MCF 10A (cell line): ENCODE results near the gene CALML6. TPM values are rescaled to one million over a fixed set of nuclear protein-coding genes. Genes with fewer than 3 reads are reported as not detected.

Experiments
- BruUV-seq: library from RNA; stranded (reverse); fragments of 400-500 nt; replicated peaks from 2 replicates; lab custom pipeline; 2021; lab: Mats Ljungman, UMichigan
- CTCF ChIA-PET: fragments of 300-600 bp; sonication (Branson Sonifier 250); formaldehyde crosslinking; extraction: SDS; loops from one replicate; lab custom pipeline; 2021; ENCODE audit warnings: antibody characterized with exemption, inconsistent platforms; lab: Yijun Ruan, JAX
- POLR2A ChIA-PET: fragments of 300-600, 350-650 bp; sonication (Branson Sonifier 250); formaldehyde crosslinking; extraction: SDS; loops from one replicate; lab custom pipeline; 2020; ENCODE audit warnings: antibody characterized with exemption, inconsistent platforms; lab: Yijun Ruan, JAX
- DNase-seq: peaks from one replicate; pipeline ENCODE4 v3.0.0-alpha.2; 2018; ENCODE audit not compliant: unreplicated experiment
- H3K27ac Mint-ChIP-seq: one replicate; pipeline ENCODE4 v1.8.0; 2022; ENCODE audit warnings: mild to moderate bottlenecking, low read depth, mixed read lengths; ENCODE audit not compliant: unreplicated experiment
- H3K27me3 Mint-ChIP-seq: one replicate; pipeline ENCODE4 v1.8.0; 2022; ENCODE audit warnings: mixed read lengths; ENCODE audit not compliant: insufficient read depth, unreplicated experiment
- H3K36me3 Mint-ChIP-seq: one replicate; pipeline ENCODE4 v1.8.0; 2022; ENCODE audit warnings: mild to moderate bottlenecking, moderate library complexity, mixed read lengths; ENCODE audit not compliant: insufficient read depth, unreplicated experiment
- H3K4me1 Mint-ChIP-seq: one replicate; pipeline ENCODE4 v1.8.0; 2022; ENCODE audit warnings: mixed read lengths; ENCODE audit not compliant: insufficient read depth, unreplicated experiment
- H3K4me3 Mint-ChIP-seq: one replicate; pipeline ENCODE4 v1.8.0; 2022; ENCODE audit warnings: mild to moderate bottlenecking, moderate library complexity, mixed read lengths; ENCODE audit not compliant: unreplicated experiment
- H3K9me3 Mint-ChIP-seq: one replicate; pipeline ENCODE4 v1.8.0; 2022; ENCODE audit warnings: mixed read lengths; ENCODE audit not compliant: unreplicated experiment
- intact Hi-C: fragments of 100-400 bp; cut with micrococcal nuclease; formaldehyde crosslinking; loops from 2 replicates; pipeline ENCODE4 v1.14.1; 2022
- total RNA-seq: library from RNA; stranded (reverse); gene quantifications from 2 replicates; pipeline ENCODE4 v1.2.3, GENCODE V29; 2022
- TF ChIP-seq, protein P1 (sequence below): fragments of 200-600 bp; IDR thresholded peaks from one replicate; pipeline ENCODE4 v1.8.0; 2022; ENCODE audit warnings: antibody characterized with exemption, mild to moderate bottlenecking; ENCODE audit not compliant: unreplicated experiment

CALML6 gene
- total RNA-seq, 1 experiment from 2014 or later: 1.7 TPM

DNA sequence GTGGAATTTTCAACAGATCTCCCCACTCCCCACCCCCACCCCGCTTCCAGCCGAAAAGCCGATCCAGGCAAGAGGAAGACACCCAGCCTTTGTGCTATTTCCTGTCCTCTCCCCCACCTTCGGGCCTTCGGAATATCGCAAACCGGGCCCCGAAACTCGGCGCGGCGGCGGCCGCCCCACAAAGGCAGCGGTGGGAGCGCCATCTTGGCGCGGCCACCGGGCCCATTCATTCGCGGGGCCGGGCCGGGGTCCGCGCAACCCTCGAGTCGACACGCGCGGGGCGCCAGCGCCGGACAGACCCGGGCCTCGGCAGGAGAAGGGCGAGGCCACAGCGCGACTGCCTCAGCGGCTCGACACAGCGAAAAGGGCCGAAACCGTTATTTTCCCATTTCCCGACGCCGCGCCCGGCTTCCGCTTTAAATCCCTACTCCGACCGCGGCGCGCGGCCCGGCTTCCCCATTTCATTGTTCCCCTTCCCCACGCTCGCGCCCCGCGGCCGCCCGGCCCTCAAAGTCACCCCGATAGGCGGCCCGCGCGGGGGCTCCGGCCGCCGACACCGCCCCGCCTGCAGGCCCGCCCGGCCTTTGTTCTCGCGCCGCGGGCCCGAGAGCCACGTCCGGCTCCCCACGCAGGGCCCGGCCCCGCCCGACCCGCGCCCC is 25.1 kb upstream of the CALML6 start:
- Mint-ChIP-seq H3K9me3 (no peaks in the 10 kb centered on the region), H3K27me3 (no peaks in the 10 kb centered on the region), H3K4me3 (peak overlapping the region; percentile 85), H3K4me1 (peaks cover 24% of the 10 kb centered on the region), H3K27ac (peak overlapping the region; percentile 55), H3K36me3 (peaks cover 6% of the 10 kb centered on the region)
- TF ChIP-seq, protein P1, sequence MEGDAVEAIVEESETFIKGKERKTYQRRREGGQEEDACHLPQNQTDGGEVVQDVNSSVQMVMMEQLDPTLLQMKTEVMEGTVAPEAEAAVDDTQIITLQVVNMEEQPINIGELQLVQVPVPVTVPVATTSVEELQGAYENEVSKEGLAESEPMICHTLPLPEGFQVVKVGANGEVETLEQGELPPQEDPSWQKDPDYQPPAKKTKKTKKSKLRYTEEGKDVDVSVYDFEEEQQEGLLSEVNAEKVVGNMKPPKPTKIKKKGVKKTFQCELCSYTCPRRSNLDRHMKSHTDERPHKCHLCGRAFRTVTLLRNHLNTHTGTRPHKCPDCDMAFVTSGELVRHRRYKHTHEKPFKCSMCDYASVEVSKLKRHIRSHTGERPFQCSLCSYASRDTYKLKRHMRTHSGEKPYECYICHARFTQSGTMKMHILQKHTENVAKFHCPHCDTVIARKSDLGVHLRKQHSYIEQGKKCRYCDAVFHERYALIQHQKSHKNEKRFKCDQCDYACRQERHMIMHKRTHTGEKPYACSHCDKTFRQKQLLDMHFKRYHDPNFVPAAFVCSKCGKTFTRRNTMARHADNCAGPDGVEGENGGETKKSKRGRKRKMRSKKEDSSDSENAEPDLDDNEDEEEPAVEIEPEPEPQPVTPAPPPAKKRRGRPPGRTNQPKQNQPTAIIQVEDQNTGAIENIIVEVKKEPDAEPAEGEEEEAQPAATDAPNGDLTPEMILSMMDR: no peak
- BruUV-seq: no TSS peak
- ChIA-PET CTCF (interaction anchor here (5.5 kb wide), 1 partner anchor 17 kb away, joined by 25 read pairs; no protein-coding TSS in a partner anchor), POLR2A (interaction anchor here (0.7 to 2.7 kb wide), 6 partner anchors 12 to 424 kb away, joined by 3 to 23 read pairs (median 4); no protein-coding TSS in a partner anchor)
- DNase-seq: peak; percentile 40
- intact Hi-C loops: loop anchor here (5.0 kb wide), 1 partner anchor 113 kb away; the partner anchor contains the start of gene NADK

DNA sequence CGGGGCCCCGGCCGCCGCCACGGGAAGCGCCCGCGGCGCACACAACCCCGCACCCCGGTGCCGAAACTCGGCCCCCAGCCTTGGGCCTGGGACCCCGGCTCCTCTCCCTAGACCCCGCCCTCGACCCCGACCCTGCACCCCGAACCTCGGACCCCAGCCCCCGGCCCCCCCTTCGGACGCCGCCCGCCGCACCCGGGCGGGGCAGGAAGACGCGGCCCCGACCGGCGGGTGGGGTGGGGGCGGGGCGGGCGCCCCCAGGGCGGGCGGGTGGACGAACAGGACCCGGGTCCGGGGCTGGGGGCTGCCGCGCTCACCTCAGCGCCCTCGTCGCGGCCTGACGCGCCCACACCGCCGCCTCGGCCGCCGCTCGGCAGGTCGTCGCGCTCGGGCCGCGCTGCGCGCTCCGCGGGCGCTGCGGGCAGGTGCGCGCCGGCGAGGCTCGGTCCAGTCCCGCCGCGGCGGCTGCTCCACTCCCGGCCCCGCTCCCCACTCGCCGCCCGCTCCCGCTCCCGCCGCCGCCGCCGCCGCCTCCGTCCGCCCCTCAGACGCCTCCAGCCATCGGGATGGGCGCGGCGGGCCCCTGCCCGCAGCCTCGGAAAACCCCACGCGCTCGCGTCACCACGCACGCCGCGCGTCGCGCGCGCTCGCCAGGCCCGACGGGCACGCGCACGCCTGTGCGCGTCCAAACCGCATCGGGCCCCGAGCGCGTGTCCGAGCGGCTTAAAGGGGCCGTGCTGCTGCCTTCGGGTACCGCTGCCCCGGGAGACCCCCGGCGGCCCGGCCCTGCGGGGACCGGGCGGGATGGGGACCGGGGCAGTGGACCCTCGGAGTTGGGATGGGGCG is 24.3 kb upstream of the CALML6 start, which contains the start of gene GNB1:
GNB1 (minus strand) TSS at position 582 of the 843 bp plus-strand sequence. CDS start 65,634 bp downstream, outside the sequence.
- H3K36me3 Mint-ChIP-seq: no peaks in the 10 kb centered on the region
- H3K9me3 Mint-ChIP-seq: no peaks in the 10 kb centered on the region
- peaks cover 25% of the 10 kb centered on the region for H3K4me1 Mint-ChIP-seq
- H3K4me3 Mint-ChIP-seq: peak within 1 kb of the TSS; percentile 85
- BruUV-seq: no TSS peak
- peak within 1 kb of the TSS; percentile 91 for H3K27ac Mint-ChIP-seq
- intact Hi-C loops: loop anchor here (5.0 kb wide), 1 partner anchor 113 kb away; the partner anchor contains the start of gene NADK
- ChIA-PET CTCF (interaction anchor here (1.7 kb wide), 1 partner anchor 14 kb away, joined by 9 read pairs; no protein-coding TSS in a partner anchor), POLR2A (interaction anchor here (1.6 to 1.7 kb wide), 2 partner anchors 11 to 17 kb away, joined by 4 to 29 read pairs; no protein-coding TSS in a partner anchor)
- TF ChIP-seq, protein P1: no peak
- H3K27me3 Mint-ChIP-seq: no peaks in the 10 kb centered on the region
- DNase-seq: peak; percentile 85

DNA sequence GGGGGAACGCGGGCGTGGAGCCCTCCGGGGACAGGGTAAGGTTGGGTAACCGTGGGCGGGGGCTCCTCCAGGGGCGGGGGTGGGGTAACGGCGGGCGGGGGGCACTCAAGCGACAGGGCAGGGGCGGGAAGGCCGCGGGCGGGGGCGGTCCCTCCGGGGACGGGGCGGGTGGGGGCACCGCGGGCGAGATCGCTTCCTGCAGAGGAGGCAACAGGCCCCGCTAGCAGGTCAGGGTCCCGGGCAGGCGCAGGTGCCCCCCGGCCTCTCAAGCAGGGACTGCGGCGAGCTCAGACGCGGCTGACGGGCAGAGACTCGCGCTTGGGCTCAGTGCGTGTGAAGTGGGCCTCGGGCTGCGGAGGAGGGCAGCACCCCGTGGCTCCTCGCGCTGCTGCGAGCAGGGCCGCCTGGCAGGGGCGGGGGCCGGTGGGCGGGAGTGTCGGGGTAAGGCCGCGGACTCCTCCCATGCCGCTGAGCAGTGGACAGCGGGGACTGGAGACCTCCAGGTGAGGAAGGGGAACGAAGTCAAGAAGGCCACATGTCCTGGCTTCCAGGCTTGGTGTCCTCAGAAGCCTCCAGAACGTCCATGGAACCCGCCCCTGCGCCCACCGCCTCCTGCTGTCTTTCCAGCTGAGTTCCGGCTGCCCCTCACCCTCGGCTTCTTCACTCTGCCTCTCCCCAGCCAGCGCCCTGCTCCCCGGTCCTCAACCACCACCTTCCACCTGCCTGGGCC is 23.5 kb upstream of the CALML6 start:
- H3K36me3 Mint-ChIP-seq: no peaks in the 10 kb centered on the region
- ChIA-PET POLR2A (interaction anchor here (0.5 to 1.7 kb wide), 6 partner anchors 10 to 581 kb away, joined by 3 to 29 read pairs (median 4); partner anchors contain the start of genes MIB2 and NADK), CTCF (interaction anchor here (0.5 to 1.7 kb wide), 4 partner anchors 11 to 162 kb away, joined by 3 to 9 read pairs (median 5); no protein-coding TSS in a partner anchor)
- TF ChIP-seq, protein P1: no peak
- H3K4me1 Mint-ChIP-seq: peaks cover 25% of the 10 kb centered on the region
- H3K4me3 Mint-ChIP-seq: peak overlapping the region; percentile 85
- no peaks in the 10 kb centered on the region for H3K9me3 Mint-ChIP-seq
- peak; percentile 41 for DNase-seq
- H3K27ac Mint-ChIP-seq: peak overlapping the region; percentile 91
- BruUV-seq: no TSS peak
- H3K27me3 Mint-ChIP-seq: no peaks in the 10 kb centered on the region
- intact Hi-C loops: loop anchor here (5.0 kb wide), 1 partner anchor 114 kb away; the partner anchor contains the start of gene NADK
